Erythroblast (primary cell): ENCODE results near the gene GREB1.

Experiments
- GATA1 ChIP-seq: IDR thresholded peaks from 2 replicates; pipeline ENCODE4 v1.6.1; 2011; ENCODE audit warnings: low read depth, mild to moderate bottlenecking, control low read depth, low read length, moderate library complexity
- POLR2A ChIP-seq: IDR thresholded peaks from 2 replicates; pipeline ENCODE4 v1.6.1; 2011; ENCODE audit warnings: mild to moderate bottlenecking, low read length

DNA sequence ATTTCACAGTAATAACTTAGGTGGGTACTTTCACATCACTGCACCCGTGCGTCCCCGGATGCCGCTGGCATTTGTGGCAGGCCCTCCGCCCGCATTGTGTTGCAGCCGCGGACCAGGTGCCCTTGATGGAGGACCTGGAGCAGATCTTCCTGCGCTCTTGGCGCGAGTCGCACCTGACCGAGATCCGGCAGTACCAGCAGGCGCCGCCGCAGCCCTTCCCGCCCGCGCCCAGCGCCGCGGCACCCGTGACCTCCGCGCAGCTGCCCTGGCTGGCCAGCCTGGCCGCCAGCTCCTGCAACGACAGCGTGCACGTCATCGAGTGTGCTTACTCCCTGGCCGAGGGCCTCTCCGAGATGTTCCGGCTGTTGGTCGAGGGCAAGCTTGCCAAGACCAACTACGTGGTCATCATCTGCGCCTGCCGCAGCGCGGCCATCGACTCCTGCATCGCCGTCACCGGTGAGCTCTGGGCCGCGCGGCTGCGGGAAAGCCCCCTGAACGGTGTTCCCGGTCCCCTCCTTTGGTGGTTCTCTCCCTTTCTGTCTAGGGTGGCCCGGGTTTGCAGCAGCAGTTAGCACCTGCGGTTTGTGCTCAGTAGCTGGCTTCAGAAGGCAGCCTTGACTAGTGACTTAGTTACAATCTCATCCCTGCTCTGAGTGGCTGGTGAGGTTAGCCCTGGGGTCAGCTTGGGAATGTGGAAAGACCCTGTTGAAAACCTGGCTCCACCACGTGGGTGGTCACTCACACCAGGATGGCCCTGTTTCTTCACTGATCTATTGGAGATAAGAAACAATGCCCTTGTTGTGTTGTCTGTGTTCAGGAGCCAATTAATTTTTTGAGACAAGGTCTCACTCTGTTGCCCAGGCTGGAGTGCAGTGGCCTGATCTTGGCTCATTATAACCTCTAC, 59.1 kb downstream of the GREB1 start:
- TF ChIP-seq POLR2A: no peak
- no peak for TF ChIP-seq GATA1
